ENCODE results near the gene ITGA5. TPM values are rescaled to one million over a fixed set of nuclear protein-coding genes. Genes with fewer than 3 reads are reported as not detected.

Gene ITGA5
- total RNA-seq, 6 experiments from 2014 or later = 261 to 355 (median 329) TPM

DNA sequence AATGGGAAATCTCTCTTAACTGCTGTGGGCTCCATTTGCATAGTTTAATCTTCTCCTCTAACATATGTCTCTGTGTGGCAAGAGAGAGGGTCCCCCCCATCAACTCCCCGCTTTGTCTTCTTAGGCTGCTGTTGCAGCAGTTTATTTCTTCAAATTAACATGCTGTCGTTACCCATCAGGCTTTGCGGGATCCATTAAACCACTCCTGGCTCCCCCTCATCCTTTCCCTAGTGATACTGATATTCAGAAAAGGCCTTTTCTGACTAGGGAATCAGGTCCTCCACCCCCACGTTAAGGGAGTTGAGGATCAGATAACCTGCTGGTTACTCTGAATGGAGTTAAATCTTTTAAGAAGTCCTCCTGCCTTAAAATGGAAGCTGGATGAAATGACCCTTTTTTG is 70.0 kb downstream of the ITGA5 start:
- TF ChIP-seq, protein P1, sequence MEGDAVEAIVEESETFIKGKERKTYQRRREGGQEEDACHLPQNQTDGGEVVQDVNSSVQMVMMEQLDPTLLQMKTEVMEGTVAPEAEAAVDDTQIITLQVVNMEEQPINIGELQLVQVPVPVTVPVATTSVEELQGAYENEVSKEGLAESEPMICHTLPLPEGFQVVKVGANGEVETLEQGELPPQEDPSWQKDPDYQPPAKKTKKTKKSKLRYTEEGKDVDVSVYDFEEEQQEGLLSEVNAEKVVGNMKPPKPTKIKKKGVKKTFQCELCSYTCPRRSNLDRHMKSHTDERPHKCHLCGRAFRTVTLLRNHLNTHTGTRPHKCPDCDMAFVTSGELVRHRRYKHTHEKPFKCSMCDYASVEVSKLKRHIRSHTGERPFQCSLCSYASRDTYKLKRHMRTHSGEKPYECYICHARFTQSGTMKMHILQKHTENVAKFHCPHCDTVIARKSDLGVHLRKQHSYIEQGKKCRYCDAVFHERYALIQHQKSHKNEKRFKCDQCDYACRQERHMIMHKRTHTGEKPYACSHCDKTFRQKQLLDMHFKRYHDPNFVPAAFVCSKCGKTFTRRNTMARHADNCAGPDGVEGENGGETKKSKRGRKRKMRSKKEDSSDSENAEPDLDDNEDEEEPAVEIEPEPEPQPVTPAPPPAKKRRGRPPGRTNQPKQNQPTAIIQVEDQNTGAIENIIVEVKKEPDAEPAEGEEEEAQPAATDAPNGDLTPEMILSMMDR (IDR thresholded peaks at IDR 0.05) = no peak
- no peaks in the 10 kb centered on the region for H3K9me3 Mint-ChIP-seq
- H3K4me1 Mint-ChIP-seq (ENCODE audit: low read depth) = peaks cover 36% of the 10 kb centered on the region
- H3K4me3 Mint-ChIP-seq = no peak overlapping the region
- no peaks in the 10 kb centered on the region for H3K27me3 Mint-ChIP-seq (ENCODE audit: insufficient read depth)
- peaks cover 38% of the 10 kb centered on the region for H3K36me3 Mint-ChIP-seq (ENCODE audit: low read depth)
- H3K27ac Mint-ChIP-seq = no peak overlapping the region
- no peak for DNase-seq

Other genes with a start within 250 kb of the ITGA5 start
- gene SMUG1, start 230.3 kb downstream of the ITGA5 start, total RNA-seq (2021; fragmentation: NEBNext Ultra II Directional; extraction: Animal tissue kit (Norgen Biotek cat#: 25700)) = 10 to 100 TPM; 21.4 to 28.4 (median 26.1) TPM
- 100 to 1,000 TPM in 4 of 6 experiments, 10 to 100 TPM in 2; 76.8 to 128 (median 117) TPM for gene CBX5, start 139.1 kb downstream of the ITGA5 start, total RNA-seq (2021; fragmentation: NEBNext Ultra II Directional; extraction: Animal tissue kit (Norgen Biotek cat#: 25700))
- gene HNRNPA1, start 138.5 kb downstream of the ITGA5 start, total RNA-seq (2021; fragmentation: NEBNext Ultra II Directional; extraction: Animal tissue kit (Norgen Biotek cat#: 25700)) = 1,000 to 10,000 TPM in 3 of 6 experiments, 100 to 1,000 TPM in 3; 768 to 1,141 (median 1,018) TPM
- gene NFE2, start 118.3 kb downstream of the ITGA5 start, total RNA-seq (2021; fragmentation: NEBNext Ultra II Directional; extraction: Animal tissue kit (Norgen Biotek cat#: 25700)) = under 1 TPM; 0.21 to 0.59 (median 0.32) TPM
- 100 to 1,000 TPM; 178 to 225 (median 200) TPM for gene COPZ1, start 94.1 kb downstream of the ITGA5 start, total RNA-seq (2021; fragmentation: NEBNext Ultra II Directional; extraction: Animal tissue kit (Norgen Biotek cat#: 25700))
- not detected for gene GPR84, start 54.8 kb downstream of the ITGA5 start, total RNA-seq (2021; fragmentation: NEBNext Ultra II Directional; extraction: Animal tissue kit (Norgen Biotek cat#: 25700))
- 1 to 10 TPM; 4.0 to 7.4 (median 6.1) TPM for gene ZNF385A, start 34.5 kb downstream of the ITGA5 start, total RNA-seq (2021; fragmentation: NEBNext Ultra II Directional; extraction: Animal tissue kit (Norgen Biotek cat#: 25700))
- gene GTSF1, start 54.3 kb upstream of the ITGA5 start, total RNA-seq (2021; fragmentation: NEBNext Ultra II Directional; extraction: Animal tissue kit (Norgen Biotek cat#: 25700)) = not detected
- gene NCKAP1L, start 78.5 kb upstream of the ITGA5 start, total RNA-seq (2021; fragmentation: NEBNext Ultra II Directional; extraction: Animal tissue kit (Norgen Biotek cat#: 25700)) = under 1 TPM in 4 of 6 experiments, not detected in 2; 0.03 to 0.14 (median 0.08) TPM
- gene PDE1B, start 130.3 kb upstream of the ITGA5 start, total RNA-seq (2021; fragmentation: NEBNext Ultra II Directional; extraction: Animal tissue kit (Norgen Biotek cat#: 25700)) = not detected
- not detected for gene PPP1R1A, start 169.4 kb upstream of the ITGA5 start, total RNA-seq (2021; fragmentation: NEBNext Ultra II Directional; extraction: Animal tissue kit (Norgen Biotek cat#: 25700))
- not detected for gene LACRT, start 215.6 kb upstream of the ITGA5 start, total RNA-seq (2021; fragmentation: NEBNext Ultra II Directional; extraction: Animal tissue kit (Norgen Biotek cat#: 25700))
- gene DCD, start 229.1 kb upstream of the ITGA5 start, total RNA-seq (2021; fragmentation: NEBNext Ultra II Directional; extraction: Animal tissue kit (Norgen Biotek cat#: 25700)) = not detected